ENCODE measurements around the gene KRTAP10-1. TPM values are rescaled to one million over a fixed set of nuclear protein-coding genes. Genes with fewer than 3 reads are reported as not detected.
A peak's percentile ranks its signal among the peaks of the same experiment; 100 is the strongest.

Gene KRTAP10-1
- total and polyA plus RNA-seq, 2 of the 13 experiments (the other 11 are each of a cell fraction or from before 2014, with no cell fraction given): not detected

DNA sequence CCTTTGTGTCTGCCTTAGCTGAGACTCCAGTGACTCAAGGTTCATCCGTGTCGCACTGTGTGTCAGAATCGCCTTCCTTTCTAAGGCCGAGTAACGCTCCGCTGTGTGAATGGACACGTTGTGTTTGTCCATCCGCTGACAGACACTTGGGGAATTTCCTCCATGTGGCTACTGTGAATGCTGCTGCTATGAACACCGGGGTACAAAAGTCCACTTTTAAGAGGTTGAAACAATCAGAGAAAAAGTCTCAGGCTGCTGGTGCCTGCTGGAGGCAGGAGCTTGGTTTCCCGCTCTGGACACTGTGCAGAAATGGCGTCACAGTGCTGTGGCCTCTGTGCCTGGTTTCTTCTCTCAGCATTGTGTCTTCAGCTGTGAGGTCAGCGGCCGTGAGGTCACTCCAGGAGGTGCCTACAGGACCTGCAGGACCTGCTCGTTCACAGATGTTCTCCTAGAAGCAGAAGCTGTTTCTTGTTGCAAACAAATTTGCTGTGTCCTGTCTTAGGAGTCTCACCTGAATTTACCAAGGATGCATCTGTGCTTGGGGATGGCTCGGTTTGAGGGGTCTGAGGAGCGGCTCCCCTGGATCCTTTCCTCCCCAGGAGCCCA lies 34.2 kb downstream of the KRTAP10-1 start (continued):
- no peak for TF ChIP-seq NAIF1 (CRISPR knock-in tag; IDR thresholded peaks at IDR 0.05; ENCODE audit: borderline replicate concordance)
- TF ChIP-seq SMAD1 (CRISPR knock-in tag; IDR thresholded peaks at IDR 0.05; ENCODE audit: borderline replicate concordance, low read depth): no peak
- no peak for TF ChIP-seq ZKSCAN1 (IDR thresholded peaks at IDR 0.05; ENCODE audit: low read length)
- TF ChIP-seq, protein P1, sequence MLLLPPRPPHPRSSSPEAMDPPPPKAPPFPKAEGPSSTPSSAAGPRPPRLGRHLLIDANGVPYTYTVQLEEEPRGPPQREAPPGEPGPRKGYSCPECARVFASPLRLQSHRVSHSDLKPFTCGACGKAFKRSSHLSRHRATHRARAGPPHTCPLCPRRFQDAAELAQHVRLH (CRISPR knock-in tag; IDR thresholded peaks at IDR 0.05; ENCODE audit: borderline replicate concordance, low read depth): no peak
- TF ChIP-seq, protein P2, sequence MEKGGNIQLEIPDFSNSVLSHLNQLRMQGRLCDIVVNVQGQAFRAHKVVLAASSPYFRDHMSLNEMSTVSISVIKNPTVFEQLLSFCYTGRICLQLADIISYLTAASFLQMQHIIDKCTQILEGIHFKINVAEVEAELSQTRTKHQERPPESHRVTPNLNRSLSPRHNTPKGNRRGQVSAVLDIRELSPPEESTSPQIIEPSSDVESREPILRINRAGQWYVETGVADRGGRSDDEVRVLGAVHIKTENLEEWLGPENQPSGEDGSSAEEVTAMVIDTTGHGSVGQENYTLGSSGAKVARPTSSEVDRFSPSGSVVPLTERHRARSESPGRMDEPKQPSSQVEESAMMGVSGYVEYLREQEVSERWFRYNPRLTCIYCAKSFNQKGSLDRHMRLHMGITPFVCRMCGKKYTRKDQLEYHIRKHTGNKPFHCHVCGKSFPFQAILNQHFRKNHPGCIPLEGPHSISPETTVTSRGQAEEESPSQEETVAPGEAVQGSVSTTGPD (CRISPR knock-in tag; IDR thresholded peaks at IDR 0.05): no peak
- TF ChIP-seq, protein P3, sequence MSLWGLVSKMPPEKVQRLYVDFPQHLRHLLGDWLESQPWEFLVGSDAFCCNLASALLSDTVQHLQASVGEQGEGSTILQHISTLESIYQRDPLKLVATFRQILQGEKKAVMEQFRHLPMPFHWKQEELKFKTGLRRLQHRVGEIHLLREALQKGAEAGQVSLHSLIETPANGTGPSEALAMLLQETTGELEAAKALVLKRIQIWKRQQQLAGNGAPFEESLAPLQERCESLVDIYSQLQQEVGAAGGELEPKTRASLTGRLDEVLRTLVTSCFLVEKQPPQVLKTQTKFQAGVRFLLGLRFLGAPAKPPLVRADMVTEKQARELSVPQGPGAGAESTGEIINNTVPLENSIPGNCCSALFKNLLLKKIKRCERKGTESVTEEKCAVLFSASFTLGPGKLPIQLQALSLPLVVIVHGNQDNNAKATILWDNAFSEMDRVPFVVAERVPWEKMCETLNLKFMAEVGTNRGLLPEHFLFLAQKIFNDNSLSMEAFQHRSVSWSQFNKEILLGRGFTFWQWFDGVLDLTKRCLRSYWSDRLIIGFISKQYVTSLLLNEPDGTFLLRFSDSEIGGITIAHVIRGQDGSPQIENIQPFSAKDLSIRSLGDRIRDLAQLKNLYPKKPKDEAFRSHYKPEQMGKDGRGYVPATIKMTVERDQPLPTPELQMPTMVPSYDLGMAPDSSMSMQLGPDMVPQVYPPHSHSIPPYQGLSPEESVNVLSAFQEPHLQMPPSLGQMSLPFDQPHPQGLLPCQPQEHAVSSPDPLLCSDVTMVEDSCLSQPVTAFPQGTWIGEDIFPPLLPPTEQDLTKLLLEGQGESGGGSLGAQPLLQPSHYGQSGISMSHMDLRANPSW (CRISPR knock-in tag; IDR thresholded peaks at IDR 0.05; ENCODE audit: borderline replicate concordance): no peak
- no peak for TF ChIP-seq SCMH1 (CRISPR knock-in tag; IDR thresholded peaks at IDR 0.05; ENCODE audit: borderline replicate concordance)
- TF ChIP-seq ZNF549 (CRISPR knock-in tag; IDR thresholded peaks at IDR 0.05): no peak
- peak; percentile 90 for TF ChIP-seq TGIF2 (CRISPR knock-in tag; IDR thresholded peaks at IDR 0.05)
- TF ChIP-seq, protein P4, sequence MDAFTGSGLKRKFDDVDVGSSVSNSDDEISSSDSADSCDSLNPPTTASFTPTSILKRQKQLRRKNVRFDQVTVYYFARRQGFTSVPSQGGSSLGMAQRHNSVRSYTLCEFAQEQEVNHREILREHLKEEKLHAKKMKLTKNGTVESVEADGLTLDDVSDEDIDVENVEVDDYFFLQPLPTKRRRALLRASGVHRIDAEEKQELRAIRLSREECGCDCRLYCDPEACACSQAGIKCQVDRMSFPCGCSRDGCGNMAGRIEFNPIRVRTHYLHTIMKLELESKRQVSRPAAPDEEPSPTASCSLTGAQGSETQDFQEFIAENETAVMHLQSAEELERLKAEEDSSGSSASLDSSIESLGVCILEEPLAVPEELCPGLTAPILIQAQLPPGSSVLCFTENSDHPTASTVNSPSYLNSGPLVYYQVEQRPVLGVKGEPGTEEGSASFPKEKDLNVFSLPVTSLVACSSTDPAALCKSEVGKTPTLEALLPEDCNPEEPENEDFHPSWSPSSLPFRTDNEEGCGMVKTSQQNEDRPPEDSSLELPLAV (CRISPR knock-in tag; conservative IDR thresholded peaks at IDR 0.05; ENCODE audit: low read depth): 0 out of 2 replicates have a peak, but pooled peaks have one; percentile 32
- no peak for TF ChIP-seq AKAP8 (CRISPR knock-in tag; IDR thresholded peaks at IDR 0.05)
- no peak for TF ChIP-seq ZNF891 (CRISPR knock-in tag; IDR thresholded peaks at IDR 0.05)
- TF ChIP-seq, protein P5, sequence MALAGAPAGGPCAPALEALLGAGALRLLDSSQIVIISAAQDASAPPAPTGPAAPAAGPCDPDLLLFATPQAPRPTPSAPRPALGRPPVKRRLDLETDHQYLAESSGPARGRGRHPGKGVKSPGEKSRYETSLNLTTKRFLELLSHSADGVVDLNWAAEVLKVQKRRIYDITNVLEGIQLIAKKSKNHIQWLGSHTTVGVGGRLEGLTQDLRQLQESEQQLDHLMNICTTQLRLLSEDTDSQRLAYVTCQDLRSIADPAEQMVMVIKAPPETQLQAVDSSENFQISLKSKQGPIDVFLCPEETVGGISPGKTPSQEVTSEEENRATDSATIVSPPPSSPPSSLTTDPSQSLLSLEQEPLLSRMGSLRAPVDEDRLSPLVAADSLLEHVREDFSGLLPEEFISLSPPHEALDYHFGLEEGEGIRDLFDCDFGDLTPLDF (CRISPR knock-in tag; IDR thresholded peaks at IDR 0.05): peak; percentile 45; the same call in 1 of the 2 replicates
- TF ChIP-seq ARNTL (CRISPR knock-in tag; IDR thresholded peaks at IDR 0.05): no peak
- TF ChIP-seq, protein P6, sequence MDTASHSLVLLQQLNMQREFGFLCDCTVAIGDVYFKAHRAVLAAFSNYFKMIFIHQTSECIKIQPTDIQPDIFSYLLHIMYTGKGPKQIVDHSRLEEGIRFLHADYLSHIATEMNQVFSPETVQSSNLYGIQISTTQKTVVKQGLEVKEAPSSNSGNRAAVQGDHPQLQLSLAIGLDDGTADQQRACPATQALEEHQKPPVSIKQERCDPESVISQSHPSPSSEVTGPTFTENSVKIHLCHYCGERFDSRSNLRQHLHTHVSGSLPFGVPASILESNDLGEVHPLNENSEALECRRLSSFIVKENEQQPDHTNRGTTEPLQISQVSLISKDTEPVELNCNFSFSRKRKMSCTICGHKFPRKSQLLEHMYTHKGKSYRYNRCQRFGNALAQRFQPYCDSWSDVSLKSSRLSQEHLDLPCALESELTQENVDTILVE (CRISPR knock-in tag; IDR thresholded peaks at IDR 0.05): peak; percentile 69
- peak; percentile 61; the same call in 1 of the 2 replicates for TF ChIP-seq ZNF788 (CRISPR knock-in tag; IDR thresholded peaks at IDR 0.05; ENCODE audit: borderline replicate concordance)
- TF ChIP-seq, protein P7, sequence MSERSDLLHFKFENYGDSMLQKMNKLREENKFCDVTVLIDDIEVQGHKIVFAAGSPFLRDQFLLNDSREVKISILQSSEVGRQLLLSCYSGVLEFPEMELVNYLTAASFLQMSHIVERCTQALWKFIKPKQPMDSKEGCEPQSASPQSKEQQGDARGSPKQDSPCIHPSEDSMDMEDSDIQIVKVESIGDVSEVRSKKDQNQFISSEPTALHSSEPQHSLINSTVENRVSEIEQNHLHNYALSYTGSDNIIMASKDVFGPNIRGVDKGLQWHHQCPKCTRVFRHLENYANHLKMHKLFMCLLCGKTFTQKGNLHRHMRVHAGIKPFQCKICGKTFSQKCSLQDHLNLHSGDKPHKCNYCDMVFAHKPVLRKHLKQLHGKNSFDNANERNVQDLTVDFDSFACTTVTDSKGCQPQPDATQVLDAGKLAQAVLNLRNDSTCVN (CRISPR knock-in tag; IDR thresholded peaks at IDR 0.05; ENCODE audit: borderline replicate concordance): peak; percentile 44; the same call in 1 of the 2 replicates
- TF ChIP-seq ZNF749 (CRISPR knock-in tag; IDR thresholded peaks at IDR 0.05; ENCODE audit: borderline replicate concordance): no peak
- no peak for TF ChIP-seq FOXA1 (IDR thresholded peaks at IDR 0.05)
- peak; percentile 28; the same call in 1 of the 2 replicates for TF ChIP-seq FOXA1 (CRISPR knock-in tag; IDR thresholded peaks at IDR 0.05)

All from HepG2 (cell line).